CMK (cell line): ENCODE measurements around the gene SHROOM2.

ENCODE experiments used
- DNase-seq: peaks from one replicate; pipeline ENCODE4 v3.0.0-alpha.2; 2010; ENCODE audit warnings: low read depth

Gene SHROOM2

GRCh38 chrX:9899640-9900111, 113.4 kb downstream of the SHROOM2 start:
- no peak for DNase-seq

DNA sequence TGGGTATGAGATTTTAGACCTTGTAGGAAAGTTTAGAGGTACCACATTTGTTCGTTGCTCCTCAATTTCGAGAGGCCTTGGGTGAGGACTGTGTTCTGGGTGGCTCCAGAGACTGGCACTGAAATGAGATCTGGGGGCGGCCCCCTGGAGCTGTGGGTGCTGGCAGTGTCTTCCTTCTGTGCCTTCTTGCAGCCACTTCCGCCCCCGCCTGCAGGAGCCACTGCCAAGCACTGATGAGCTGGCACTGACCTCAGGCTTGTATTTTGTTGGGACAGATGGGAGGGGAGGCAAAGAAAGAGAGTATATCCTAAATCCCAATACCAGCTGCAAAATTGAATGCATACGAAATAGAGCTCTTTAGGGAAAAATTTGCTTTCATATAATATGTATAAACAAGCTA, 116.4 kb downstream of the SHROOM2 start:
- DNase-seq = no peak

DNA sequence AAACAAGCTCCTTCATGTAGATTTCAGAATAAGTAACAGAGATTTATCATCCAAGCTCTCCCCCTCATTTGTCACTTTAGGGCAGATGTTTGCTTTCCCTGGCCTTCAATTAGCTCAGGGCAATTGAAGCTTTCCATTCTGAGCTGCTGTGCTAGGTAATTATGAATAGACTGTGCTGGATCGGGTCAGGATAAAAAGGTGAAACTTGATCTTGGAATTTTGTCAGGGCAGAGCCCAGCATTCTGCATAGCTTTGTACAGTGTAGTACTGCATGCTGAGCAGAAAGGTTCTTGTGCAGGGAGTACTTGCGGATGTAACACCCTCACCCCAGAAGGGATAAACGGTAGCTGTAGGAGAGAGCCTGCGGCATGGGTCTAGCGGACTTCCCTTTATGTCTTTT, 116.9 kb downstream of the SHROOM2 start:
- no peak for DNase-seq

GRCh38 chrX:9905288-9905687, 119.1 kb downstream of the SHROOM2 start:
- no peak for DNase-seq

DNA sequence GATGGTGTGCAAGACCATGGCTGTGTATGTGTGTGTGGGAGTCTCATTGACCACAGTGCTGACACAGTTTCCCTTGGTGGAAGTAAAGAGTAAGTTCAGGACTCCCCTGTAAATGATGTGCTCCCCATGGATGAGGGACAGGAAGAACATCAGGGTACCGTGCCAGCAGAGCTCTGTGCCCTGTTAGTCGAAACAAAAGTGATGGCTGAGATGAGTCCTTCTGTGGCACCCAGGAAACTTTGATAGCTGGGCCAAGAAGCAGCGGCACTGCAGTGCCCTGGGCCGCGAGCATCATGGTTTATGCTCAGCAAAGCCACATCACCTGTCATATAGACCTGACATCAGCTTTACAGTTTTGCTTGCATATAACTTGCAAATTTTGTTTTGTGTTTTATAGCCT, 119.5 kb downstream of the SHROOM2 start:
- no peak for DNase-seq

DNA sequence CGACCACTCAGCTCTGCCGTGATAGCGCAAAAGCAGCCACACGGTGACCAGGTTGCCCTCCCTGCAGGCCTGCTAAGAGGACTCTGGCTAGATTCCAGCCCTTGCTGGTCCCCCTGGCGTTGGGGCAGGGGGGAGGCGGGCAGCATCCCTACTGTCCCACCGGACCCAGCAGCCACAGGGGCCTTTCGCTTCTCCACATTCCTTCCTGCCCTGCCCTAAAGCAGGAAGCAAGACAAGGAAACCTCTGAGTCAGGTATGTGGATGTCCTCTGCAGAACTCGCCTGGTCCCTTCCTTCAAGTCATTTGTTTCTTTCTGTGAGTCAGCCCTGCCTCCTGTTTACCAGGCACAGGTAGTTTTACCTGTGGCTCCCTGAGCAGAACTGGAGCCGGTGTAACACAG, 120.7 kb downstream of the SHROOM2 start:
- DNase-seq = no peak

DNA sequence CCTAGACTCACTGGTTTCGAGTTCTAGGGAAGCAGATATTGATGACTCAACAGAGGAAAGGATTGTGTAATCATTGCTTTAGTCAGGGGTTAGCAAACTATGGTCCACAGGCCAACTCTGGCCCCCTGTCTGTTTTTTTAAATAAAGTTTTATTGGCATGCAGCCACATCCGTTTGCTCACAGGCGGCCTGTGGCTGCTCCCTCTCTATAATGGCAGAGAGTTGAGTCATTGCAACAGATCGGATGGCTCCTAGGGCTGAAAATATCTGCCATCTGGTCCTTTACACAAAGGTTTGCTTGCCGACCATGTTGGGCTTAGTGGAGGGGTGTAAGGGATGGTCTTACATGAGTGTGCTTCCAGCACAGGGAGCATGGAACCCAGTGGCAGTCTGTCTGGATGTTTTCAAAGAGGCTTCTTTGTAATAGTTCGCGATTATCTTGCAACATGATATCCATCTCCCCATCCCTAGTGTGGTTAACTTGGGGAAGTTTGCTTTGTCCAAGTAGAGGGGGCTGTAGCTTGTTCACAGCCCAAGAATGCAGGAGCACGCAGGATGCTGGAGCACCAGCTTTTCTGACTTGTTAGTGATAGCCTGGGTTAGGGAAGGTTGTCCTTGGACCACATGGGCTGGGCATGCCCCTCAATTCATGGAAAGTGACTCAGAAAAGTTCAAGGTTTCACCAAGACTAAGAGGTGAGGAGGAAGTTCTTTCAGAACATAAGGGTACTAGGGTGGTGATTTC, 121.6 kb downstream of the SHROOM2 start:
- DNase-seq = no peak

GRCh38 chrX:9909254-9909653, 123.0 kb downstream of the SHROOM2 start:
- DNase-seq = no peak

- no peak for DNase-seq
Measured at GRCh38 chrX:9911487-9911886, 125.3 kb downstream of the SHROOM2 start.

DNA sequence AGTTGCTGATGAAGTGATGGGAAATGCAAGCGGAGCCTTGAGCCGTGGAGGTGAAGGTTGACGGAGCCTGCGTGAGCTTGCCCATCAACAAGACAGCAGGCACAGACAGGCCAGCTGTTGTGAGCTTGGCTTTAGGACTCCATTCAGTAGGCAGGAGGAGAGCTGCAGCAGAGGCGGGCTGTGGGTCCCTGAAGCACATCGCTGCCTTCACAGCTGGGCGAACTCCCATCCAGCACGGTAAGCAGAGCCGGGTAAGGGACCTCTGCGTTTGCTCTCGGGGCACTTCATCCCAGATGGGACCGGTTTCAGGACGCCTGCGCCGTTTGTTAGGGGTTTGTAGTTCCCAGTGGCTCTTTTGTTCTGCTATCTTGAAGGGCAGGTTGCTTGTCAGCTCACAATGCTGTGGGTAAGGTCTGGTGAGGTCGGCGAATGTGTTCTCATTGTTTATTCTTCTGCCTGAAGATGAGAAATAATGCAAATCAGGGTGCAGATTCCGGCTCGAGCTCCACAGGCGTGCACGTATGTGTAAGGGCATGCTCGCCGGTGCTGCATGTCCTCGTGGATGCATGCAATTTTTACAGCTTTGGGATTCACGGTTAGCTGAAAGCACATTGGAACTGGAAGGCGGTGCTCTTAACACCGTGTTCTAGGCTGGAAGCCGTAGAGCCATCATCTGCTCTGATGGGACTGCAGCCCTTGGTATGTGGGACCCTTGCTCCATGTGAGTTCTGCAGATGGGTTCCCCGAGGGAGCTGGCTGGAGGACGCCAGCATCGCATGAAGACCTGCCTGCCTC, 126.3 kb downstream of the SHROOM2 start:
- no peak for DNase-seq

DNA sequence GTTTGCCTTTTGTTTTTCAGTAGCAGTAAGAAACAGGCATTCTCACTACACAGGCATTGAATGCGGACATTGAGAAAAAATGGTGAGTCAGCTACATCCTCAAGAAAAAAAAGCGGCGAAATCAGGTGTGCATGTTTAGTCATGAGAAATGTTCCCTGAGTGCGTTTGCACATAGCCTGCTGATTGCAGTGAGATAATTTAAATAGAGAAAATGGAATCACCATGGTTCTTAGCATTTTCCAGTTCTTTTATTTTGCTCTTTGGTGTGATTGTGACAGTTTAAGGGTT, 126.9 kb downstream of the SHROOM2 start:
- DNase-seq = no peak

DNA sequence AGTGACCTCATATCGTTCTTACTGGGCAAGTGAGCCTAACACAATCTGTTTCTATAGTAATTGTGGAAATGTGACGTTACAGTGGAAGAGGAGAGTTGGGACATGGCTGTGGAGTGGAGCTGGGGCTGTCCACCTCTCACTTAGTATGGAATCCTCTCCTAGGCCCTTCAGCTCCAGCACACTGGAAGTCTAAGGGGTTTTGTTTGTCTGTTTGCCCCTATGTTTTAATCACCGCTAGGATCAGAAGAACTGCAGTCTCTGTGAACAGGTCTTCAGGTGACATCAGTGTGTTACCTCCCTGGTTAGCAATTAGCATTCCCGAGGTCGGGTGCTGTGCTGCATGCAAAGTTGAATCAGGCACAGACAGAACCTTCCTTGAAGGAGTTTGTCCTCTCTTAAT, 131.6 kb downstream of the SHROOM2 start:
- no peak for DNase-seq

GRCh38 chrX:9919632-9920172, 133.5 kb downstream of the SHROOM2 start:
- no peak for DNase-seq

DNA sequence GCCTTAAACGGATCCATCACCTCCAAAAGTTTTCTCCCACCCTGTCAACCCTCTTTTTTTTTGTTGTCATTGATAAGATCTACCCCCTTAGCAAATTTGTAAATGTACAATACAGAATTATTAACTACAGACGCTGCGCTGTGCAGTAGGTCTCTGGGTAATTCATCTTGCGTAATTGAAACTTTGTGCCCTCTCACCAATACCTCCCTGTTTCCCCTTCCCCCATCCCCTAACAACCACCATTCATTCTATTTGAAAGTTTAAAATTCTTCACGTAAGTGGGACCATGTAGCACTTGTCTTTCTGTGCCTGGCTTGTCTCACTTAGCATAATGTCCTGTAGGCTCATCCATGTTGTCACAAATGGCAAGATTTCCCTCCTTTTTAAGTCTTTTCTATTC, 135.2 kb downstream of the SHROOM2 start:
- no peak for DNase-seq

DNA sequence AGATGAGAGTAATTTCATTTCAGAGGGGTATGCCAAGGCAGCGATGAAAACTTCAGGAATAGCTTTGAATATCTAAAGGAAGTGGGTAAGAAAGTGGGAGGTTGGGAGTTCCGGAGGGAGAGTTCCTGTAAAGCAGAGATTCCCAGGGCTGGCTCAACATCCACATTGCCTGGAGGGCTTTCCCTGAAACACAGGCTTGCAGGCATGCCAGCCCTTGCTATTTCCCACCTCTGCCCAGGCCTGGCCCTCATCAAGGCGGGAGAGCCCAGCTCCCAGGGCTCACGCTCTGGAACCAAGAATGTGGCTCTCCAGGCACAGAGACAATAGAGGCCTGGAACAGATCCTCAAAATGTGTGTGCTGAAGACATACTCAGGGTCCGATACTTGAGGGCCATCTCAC, 137.1 kb downstream of the SHROOM2 start:
- no peak for DNase-seq

DNA sequence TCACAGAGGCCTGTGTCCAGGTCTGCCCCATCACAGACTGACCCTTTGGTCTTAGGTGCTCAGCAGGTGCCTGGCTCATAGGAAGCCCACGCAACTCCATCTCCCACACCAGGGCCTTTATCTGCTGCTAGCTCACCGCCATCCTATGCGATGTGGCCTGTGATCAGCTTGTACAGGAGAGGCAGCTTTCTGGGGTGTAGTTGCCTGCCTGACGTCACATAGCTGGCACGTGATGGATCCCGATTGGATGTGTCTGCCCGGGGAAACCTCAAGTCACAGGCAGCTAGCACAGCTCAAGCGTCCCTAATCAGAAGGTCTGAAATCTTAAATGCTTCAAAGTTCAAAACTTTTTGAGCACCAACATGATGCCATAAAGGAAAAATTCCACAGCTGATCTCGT, 139.8 kb downstream of the SHROOM2 start:
- DNase-seq = no peak

- DNase-seq = no peak
Measured at GRCh38 chrX:9927698-9928482, 141.7 kb downstream of the SHROOM2 start.

DNA sequence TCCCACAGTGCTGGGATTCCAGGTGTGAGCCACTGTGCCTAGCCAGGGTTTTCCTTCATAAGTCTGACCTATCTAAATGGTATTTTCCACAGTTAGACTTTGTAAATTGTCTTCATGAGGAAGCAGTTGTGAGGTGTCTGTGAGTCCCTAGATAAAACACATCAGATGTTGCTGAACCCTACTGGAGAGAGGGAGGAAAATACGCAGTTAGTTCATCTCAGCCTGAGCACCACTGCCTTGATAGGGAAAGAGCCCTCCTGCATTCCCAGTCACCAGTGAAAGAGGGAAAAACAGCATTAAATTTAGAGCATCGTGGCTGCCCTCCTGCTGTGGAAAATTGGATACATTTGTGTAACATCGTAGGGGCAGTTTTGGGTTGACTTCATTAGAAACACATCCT, 149.2 kb downstream of the SHROOM2 start:
- no peak for DNase-seq

- DNase-seq = no peak
Measured at GRCh38 chrX:9937761-9938160, 151.5 kb downstream of the SHROOM2 start.

DNA sequence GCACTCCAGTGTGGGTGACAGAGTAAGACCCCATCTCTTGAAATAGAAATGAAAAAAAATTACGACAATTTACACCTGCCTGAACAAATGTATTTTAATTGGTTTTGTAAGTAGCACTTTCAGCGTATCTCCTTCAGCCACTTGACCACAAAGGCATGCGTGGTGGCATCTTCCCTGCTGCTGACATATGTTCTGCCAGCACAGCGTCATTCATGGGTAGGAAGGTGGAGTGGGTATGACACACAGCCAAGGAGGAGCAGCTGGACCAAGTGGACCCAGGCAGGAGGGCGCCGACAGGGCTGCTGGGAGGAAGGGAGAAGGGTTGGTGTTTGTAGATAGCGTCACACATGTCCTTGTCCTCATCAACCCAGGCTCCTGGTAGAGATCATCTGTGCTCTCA, 152.3 kb downstream of the SHROOM2 start:
- DNase-seq = no peak

DNA sequence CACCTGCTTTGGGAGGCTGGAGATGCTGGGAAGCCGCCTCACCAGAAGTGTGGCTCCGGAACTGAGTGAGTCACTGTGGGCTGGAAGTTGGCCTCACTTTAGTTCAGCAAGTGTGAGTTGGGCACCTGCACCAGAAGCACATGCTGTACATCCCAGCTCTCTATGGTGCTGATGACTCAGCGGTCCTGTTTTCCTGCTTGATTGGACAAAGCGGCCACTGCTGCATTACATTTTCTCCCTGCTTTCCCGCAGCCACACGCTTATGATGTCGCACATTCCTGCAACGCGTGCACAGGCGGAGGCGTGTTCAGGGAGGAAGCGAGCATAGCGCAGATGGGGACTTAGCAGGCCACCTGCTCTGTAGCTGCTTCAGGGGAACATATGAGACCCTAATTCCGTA, 154.2 kb downstream of the SHROOM2 start:
- DNase-seq = no peak

DNA sequence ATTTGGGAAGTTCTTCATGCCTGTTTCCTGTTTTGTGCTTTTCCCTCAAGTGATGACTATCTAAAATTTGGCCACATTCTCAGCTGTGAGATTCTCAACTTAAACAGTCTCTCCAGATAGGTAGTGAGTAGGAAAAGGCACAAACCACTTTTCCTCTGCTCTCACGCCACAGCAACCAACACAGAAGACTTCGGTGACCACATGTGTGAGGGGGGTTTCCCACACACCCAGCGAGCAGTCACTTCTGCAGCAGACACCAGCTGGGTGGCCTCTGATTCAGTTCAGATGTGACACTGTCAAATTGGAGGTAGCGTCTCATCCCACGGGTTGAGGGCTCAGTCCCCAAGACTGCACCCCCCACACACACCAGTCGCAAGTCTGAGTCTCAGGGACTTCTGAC, 155.9 kb downstream of the SHROOM2 start:
- DNase-seq = peak; percentile 24

DNA sequence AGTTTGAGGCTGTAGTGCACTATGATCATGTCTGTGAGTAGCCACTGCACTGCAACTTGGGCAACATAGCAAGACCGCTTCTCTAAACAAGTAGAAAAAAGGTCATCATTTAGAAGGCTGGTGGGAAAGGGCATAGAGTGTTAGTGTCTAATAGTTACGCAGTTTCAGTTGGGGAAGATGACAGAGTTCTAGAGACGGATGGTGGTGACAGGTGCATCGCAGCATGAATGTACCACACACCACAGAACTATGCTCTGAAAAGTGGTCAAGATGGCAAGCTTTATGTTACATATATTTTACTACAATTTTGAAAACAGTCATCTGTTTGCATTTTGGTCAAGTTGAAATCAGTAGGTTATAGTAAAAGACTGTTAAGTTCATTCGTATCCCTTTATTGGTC, 157.2 kb downstream of the SHROOM2 start:
- DNase-seq = no peak
